ENCODE data around the gene TRERF1.
"Not testable (repeated sequence)": the region's sequence is repeated elsewhere in the genome, so short reads cannot be mapped to it uniquely, and the experiment has no call there.

Gene TRERF1

DNA sequence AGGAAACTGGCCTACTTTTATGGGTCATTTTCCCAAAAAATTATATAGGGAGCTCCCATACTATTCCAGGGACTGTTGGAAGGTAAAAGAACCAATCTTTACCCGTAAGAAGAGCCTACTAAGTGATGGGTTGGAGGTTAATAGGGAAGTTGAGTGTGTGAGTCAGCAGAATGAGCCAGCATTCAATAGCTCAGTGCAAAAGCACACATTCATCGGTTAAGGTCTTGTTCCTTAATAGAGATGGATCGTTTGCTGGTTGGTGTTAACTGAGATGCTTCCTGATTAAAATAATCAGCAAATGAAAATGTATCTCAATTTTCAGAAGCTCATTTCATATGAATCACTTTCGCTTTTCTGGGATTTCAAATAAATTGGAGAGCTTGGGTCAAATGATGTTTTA is 118.8 kb downstream of the TRERF1 start:
- DNase-seq, result no peak

DNA sequence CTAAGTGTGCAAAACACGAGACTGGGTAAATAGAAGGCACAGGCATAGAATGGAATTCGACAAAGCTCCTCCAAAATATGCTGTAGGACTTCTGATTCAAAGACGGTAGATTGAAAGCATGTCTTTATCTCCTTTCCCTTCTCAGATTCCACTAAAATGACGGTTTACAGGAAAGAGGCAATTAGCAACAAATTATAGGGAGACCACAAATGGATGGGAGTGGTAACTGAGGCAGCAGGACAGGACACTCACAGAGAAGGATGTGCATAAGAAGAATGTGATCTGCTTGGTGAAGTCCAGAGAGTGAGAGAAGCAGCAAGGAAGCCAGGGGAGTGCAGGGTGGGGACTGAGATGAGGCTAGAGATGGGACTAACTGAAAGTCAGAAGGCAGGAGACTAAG is 120.7 kb downstream of the TRERF1 start:
- no peak for DNase-seq

DNA sequence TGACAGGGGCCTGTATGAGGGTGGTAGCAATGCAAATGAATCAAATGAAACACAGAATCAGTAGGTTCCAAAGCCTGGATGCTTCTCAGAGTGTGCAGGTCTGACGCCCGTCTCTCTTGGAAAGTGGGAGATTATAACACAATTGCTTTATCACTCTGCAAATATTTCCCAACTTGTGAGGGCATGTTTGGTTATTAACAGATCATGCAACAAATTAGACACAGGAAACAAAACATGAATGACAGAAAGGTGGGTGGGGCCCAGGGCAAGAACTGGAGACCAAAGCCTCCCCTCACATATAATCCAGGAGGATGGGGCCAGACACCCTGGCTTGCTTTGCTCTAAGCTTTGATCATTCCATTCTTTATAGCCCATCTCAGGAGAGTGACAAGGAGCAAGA is 125.5 kb downstream of the TRERF1 start:
- no peak for DNase-seq

DNA sequence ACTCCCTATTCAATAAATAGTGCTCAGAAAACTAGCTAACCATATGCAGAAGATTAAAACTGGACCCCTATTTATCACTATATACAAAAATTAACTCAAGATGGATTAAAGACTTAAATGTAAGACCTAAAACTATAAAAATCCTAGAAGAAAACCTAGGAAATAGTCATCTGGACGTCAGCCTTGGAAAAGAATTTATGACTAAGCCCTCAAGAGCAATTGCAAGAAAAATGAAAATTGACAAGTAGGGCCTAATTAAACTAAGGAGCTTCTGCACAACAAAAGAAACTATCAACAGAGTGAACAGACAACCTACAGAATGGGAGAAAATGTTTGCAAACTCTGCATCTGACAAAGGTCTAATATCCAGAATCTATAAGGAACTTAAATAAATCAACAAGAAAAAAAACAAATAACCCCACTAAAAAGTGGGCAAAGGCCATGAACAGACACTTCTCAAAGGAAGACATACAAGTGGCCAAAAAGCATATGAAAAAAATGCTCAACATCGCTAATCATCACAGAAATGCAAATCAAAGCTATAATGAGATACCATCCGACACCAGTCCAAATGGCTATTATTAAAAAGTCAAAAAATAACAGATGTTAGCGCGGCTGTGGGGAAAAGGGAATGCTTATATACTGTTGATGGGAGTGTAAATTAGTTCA is 126.9 kb downstream of the TRERF1 start:
- DNase-seq, result not testable (repeated sequence)

DNA sequence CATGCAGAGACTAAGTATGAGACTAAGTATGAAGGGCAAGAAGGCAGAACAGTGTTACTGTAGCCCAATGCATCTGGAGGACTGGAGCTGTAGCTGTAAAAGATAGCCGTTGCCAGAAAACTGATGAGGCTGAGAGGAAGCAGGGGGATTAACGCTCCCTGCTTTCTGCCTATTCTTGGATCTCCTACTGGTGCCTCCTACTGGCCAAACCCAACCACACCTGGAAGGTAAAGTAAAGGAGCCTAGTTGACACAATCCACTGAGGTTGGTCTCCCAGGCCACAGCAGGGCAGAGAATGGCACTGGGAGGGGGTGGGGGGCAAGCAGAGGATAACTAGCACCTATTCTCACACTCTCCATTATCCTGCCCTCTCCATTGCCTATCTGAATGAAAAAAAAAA is 129.1 kb downstream of the TRERF1 start:
- DNase-seq, result no peak

DNA sequence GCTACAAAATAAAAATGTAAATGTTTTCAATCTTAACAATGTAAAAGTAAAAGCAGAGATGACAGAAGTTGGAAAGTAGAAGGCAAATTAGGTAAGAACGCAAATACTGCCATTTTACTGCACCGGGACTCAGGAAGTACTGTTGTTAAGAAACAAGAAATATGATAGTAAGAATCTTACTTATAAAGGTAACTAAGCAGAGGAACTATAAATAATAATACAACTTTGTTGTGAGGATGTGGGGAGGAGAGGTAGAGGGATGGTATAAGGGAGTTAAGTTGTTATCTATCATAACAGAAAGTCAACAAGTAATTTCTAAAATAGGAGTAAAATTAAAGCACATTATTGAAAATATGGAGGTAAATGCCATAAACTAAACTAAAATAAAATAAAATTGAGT is 129.8 kb downstream of the TRERF1 start:
- DNase-seq, result no peak

DNA sequence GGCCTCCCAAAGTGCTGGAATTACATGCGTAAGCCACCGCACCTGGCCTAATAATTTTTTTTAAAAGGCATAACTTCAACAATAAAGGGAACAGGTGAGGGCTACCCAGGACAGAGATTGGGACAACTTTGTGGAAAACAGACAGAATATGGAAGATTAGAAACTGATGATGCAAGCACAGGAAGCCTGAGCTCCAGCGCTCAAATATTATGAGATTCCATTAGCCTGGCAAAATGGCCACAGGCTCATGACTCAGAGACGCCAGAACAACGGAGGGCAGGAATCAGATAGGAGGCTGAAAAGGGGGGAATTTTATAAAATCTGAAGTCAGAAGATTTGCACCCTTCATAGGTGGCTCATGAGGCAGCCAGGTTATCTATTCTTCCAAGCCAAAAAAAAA is 131.0 kb downstream of the TRERF1 start:
- no peak for DNase-seq

DNA sequence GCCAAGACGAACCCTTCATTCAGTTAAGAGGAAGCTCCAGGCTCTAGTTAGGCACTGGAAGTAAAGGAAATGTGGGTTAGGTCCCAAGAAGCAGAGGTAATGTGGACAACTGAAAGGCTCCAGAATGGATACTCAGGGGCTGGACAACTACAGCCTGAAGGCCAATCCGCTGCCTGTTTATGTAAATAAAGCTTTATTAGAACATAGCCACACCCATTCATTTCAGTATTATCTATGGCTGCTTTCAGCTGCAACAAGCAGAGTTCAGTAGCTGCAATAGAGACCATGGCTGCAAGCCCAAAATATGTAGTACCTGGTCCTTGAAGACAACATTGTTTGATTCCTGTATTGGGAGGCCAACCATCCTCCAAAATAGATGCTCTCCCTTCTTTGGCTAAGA is 133.2 kb downstream of the TRERF1 start:
- DNase-seq, result no peak

DNA sequence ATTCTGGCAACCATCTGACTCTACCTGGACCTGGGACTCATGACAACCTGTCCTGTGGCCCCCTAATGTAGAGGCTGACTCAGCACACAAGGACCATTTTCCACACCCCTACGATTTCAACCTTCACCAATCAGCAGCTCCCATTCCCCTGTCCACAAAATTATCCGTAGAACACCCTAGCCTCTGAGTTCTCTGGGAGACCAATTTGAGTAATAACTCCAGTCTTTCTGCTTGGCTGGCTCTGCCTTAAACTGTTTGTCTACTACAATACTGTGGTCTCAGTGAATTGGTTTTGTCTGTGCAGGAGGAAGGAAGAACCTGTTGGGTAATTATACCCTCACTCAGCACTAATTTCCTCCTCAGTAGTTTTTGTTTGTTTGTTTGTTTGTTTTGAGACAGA is 134.7 kb downstream of the TRERF1 start:
- DNase-seq, result no peak

DNA sequence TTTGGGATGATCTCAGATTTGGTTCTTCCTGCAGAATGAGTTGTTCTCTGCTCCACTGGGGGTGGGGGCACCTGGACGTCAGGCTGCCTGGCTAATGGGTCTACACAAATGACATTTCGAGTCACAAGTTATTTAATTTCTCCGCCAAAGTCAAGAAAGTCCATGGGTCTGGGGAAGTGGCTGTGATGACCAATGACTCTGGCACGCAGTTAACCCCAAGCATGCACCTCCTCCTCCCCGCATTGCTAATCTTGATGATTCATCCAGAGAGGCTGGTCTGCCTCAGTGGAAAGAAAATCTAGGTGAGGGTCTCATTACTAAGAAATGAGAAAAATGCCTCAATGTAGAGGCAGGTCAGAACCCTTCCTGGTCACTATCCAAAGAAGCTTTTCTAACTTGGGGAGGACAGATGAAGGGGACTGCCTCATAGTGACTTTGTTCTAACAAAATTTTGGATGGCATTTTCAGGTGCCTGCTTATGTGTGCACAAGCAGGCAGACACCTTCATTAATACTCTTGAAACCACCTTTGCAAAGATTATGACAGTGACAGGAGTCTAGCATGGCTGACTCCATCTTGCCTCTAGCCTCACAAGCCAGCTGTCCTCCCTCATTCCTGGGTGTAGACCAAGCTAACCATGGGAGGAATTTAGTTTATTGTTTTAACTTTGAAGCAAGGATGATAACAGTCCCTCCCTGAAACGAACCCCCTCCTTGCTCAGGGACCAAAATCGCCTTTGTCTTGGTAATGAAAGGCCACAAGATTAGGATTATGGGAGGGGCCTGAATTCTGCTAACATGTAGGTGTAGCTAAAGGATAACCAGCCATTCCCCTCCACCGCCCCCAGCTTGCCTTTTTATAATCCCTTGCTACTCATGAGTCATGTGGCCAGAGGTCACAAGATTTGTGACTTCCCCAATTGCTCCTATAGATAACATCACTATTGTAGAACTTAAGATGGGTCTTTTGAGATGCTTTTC is 135.4 kb downstream of the TRERF1 start:
- peak; percentile 57 for DNase-seq

DNA sequence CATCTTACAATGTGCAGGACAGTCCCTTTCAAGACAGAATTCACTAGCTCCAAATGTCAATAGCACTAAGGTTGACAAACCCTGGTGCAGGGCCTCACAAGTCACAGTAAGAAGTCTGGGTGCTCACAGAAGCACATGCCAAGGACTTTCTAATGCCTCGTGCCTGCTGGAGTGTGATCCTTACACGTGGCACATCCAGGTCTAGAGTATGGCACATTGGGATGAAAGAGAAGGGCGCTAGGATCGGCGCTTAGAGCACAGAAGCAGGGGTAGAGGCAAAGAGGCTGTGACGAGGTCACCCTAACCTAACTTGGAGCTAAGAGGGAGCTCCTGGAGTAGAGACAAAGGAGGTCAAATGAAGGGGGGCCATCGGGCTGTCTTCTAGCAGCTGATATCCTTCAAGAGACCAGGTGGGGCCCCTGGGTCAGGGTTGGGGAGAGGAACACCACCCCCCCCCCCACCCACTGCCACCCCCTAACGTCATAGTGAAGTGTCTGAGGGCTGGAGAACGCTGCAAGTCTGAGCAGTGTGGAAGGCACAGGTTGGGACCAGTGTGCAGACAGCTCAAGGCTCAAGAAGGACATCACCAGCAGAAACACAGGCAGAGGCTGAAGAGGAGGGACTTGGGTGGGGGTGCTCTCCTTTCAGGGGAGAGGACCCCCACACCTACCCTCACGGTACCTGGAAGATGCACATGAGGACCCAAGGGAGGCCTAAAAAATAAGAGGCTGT is 136.3 kb downstream of the TRERF1 start:
- no peak for DNase-seq

DNA sequence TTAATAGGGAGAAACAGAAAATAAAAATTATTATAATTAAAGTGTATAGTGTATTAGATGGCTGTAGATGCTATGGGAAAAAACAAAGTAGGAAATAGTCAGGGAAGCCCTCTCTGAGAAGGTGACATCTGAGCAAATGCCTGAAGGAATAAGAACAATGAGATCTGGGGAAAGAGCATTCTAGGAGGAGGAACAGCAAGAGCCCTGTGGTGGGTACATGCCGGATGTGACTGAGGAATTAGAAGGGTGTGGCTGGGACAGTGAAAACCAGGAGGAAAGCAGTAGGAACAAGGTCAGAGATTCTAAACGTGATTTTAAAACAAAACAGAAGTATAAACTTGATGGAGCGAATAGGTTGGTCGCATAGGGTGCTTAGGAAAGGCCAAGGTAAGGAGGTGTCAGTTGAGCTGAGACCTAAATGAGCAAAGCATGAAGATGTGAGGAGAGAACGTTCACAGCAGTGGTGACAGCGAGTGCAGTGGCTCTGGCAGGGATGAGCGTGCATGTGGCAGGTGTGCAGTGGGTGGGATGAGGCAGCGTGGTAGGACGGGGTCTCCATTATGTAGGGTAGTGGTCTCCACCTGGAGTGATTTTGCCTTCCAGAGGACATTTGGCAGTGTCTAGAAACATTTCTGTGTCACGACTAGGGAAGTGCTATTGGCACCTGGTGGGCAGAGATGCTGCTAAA is 137.0 kb downstream of the TRERF1 start:
- no peak for DNase-seq

DNA sequence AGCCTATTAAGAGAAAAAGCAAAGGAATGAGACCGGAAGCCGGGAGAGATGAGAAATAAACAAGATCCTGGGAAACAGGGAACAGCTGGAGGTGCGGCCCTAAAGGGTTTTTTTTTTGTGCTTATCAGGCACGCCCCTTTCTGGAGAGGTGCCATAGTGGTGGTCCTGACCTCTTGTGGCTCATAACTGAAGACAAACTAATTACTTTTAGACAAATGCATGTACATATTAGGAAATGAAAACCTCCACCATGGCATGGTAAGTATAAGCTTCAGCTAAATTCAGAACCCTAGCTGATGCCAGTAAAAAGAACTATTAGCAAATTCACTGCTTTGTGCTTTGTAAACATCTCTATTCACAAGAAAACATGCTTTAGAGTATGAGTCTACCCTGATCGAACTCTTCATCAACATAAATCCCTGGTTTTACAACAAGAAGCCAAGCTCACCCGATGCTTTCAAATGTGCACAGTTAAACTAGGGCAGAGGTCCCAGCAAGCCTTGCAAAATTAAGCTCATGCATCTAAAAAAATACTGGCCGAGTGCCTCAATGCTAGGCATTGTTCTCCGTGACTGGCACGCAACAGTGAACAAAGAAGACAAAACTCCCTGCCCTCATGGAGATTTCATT is 137.7 kb downstream of the TRERF1 start:
- no peak for DNase-seq

DNA sequence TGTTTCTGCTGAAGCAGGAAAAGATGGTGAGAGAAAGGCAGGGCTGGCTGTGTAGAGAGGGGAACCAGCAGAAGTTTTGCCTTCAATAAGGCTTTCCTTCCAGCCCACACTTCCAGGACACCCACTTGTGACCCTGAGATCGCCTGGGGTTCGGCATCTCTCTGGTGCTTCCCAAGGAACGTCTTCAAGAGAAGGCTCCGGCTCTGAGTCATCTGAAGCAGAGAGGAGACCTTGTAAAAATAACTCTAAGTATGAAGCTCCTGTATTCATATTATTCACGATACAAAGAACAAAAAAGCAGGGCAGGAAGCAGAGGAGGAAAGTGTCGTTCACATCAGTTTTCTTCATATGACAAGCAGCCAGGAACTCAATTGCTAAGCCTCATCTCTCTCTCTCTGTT is 138.7 kb downstream of the TRERF1 start:
- DNase-seq, result no peak

DNA sequence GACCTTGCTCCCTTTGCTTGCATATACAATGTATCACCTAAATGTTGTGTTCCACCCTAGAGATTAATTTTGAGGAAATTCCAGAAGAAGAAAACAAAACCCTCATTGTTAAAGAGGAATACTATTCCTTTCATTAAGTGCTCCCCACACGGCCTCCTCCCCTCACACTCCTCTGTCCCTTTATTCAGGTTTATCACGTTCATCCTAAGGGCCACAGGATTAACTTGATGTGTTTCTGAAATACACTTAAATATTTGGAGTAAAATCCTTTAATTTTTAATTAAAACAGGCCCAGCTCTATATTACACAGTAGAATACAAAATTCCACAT is 144.6 kb downstream of the TRERF1 start:
- DNase-seq, result no peak

DNA sequence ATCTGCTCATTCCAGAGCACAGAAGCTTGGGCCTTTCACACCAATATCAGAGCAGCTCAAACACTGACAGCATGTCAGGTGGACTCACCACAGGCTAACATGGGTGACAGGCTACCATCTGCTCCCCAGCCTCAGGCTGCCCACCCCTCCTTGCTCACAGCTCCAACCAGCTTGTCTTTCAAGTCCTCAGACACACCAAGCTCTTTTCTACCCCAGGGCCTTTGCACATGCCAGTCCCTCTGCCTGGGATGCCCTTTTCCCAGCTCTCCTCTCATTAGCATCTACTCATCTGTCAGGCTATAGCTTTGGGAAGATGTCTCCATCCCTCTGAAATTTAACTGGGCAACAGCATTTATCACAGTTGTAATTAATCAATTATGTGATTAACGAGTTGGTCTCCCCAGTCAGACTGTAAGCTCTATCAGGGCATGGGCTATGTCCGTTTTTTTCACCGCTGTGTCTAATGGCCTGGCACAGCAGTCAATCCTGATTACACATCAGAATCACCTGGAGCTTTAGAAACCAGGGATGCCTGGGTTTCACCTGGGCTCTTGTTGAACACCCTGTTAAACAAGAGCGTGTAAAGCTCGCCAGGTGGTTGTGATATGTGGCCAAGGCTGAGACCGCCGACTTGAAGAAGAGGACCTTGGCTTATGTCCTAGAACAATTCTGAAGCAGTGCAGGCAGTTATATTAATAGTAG is 145.1 kb downstream of the TRERF1 start:
- DNase-seq, result no peak

DNA sequence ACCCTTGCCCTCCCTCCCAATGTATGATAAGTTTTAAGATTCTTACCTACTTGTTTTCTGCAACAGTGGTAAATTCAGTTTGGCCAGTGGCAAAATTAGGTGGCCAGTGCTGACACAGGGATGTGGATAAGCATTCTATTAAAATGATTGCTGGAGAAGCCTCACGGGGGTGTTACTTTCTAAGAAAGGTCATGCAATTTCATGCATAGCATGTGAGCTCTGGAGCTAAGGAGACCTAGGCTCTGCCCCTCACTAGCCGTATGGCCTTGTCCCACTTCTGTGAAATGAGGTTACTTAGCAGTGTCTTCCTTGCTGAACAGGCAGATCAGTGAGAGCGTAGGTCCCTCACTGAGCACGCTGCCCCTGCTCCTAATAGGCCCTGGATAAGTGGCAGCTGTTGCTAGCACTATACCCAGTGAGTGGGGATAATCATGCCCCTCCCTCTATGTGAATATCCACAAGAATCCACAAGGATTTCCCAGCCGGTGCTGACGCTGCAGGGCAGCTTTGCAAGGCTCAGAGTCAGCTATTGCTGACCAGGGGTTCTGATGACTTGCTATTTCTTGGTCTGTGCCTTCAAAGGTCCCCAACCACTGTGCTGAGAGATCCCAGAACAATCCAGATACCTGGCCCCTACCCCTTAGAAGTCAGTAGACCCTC is 147.5 kb downstream of the TRERF1 start:
- DNase-seq, result no peak

DNA sequence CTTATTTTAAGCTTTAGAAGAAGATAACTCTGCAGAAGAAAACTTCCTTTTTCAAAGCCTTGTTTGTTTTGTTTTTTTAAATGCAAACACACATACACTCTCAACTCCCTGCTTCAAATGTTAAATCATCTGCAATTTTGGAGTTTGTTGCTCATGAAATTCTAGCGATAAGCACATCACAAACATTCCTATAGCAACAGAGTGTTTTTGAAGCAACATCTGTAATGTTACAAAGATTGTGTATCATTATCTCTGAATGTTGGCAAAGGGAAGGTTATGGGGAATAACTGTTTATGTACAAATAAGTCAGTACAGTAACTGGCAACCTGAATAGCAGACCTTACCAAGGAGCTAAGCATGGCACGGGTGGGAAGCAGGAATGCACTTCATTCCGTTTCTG is 149.3 kb downstream of the TRERF1 start:
- no peak for DNase-seq

DNA sequence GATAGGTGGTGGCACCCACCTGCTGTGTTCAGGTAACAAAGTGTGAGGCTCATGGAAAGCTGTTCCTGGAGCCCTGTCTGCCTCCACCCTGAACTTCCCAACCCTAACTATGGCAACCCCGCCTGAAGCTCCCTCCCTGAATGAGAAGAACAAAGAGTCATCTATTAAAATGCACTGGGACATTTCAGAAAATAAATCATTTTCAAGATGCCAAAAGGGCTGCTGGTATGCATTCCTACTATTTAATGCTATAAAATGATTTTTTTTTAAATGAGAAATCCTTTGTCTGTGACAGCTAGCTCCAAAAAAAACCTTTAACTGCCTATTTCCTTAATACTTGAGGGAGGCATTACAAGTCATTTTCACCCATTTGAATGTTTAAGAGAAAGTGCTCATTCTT is 149.7 kb downstream of the TRERF1 start:
- no peak for DNase-seq

DNA sequence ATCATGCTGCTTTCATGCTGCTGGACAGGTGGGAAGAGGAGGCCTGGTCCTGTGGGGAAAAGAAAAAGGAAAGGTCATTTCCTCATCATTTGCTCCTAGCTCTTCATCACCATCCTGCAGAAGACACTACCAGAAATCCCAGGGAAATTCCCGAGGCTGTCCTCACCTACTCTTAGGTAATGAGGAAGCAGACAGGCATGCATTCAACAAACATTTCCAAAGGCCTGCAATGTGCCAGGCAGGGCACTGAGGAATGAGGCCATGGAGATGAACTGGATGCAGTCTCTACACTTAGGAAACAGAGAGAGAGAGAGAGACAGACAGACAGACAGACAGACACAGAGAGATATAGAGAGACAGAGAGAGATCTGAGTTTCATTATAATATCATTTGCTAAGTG is 151.0 kb downstream of the TRERF1 start:
- no peak for DNase-seq

DNA sequence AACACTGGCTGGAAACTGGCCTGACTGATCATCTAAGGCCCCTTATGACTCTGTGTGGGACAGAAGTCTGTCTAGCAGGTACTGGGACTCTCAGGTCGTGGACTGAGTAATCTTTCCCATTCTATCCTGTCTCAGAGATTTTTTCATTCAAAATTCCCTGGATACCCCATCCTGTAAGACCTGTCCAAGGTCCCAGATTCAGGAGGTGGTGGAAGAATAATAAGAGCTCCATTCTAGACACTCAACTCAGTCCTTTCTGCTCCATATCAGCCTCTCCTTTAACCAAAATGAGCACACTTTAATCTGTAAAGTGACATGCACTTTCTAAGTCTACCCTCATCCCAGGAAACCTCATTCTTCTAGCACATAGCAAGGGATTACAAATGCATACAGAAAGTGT is 151.5 kb downstream of the TRERF1 start:
- no peak for DNase-seq

DNA sequence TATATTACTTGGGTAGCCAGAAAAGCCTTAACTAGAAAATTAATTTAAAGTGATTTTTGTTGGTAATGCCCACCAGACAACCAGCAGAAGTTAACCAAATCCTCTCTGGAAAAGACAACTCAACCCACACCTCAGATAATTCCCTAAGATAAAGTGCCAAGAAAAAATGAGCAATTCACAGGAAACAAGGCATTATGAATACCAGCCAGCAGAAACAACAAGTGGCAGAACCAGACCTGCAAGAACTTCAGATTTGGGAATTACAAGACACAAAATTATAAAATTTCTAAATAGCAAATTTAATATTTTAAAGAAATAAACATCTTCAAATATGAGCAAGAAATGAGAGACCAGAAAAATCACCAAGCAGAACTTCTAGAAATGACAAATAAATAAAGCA is 154.1 kb downstream of the TRERF1 start:
- DNase-seq, result no peak

All from CD4-positive, alpha-beta T cell treated with Interleukin-15 for 1 hour (primary cell).